K562 (cell line): ENCODE measurements around the gene PPAT. TPM values are rescaled to one million over a fixed set of nuclear protein-coding genes. Genes with fewer than 3 reads are reported as not detected.

Experiments
- ATAC-seq: fragments of 200-7000 bp; cut with Tn5 transposase; 3 replicates; pipeline ENCODE4 v1.9.1; 2020; ENCODE audit warnings: moderate library complexity
- BruUV-seq: library from RNA; stranded (reverse); fragments of 400-500 nt; replicated peaks from 2 replicates; lab custom pipeline; 2021; lab: Mats Ljungman, UMichigan
- CTCF ChIA-PET: fragments of 300-600 bp; formaldehyde crosslinking; extraction: SDS; loops from one replicate; lab custom pipeline; 2021; ENCODE audit warnings: low intra/inter-chr PET ratio; lab: Yijun Ruan, JAX
- POLR2A ChIA-PET: fragments of 300-600, 350-650 bp; sonication (Branson Sonifier 250); formaldehyde crosslinking; extraction: SDS; loops from one replicate; lab custom pipeline; 2021; ENCODE audit warnings: antibody characterized with exemption, inconsistent platforms; lab: Yijun Ruan, JAX
- DNase-seq, 4 experiments: peaks; one replicate each; pipeline versions ENCODE4 v3.0.0 to v3.0.0-alpha.2; 2011 to 2018; ENCODE audit warnings: low spot score in 3 of 4, mixed read lengths in 3 of 4; ENCODE audit errors: extremely low read depth in 1 of 4
- FAIRE-seq: peaks from 2 replicates; lab custom pipeline; 2011; peaks lifted over from hg19 to GRCh38; lab: Jason Lieb, UNC
- H2AFZ ChIP-seq: 2 replicates; pipeline ENCODE4 v1.6.0; 2011; ENCODE audit warnings: low read depth, low read length, control low read depth, inconsistent platforms
- H3K27ac ChIP-seq: fragments of 200-600 bp; 3 replicates; pipeline ENCODE4 v1.8.0; 2011; ENCODE audit warnings: low read depth, mild to moderate bottlenecking, control low read depth, inconsistent platforms, low read length, moderate library complexity, mixed read lengths; ENCODE audit errors: extremely low read depth
- H3K27me3 ChIP-seq, 2 experiments: fragments of 300-600 bp in 1 of 2; 2 replicates in 1 of 2; 3 replicates in 1 of 2; pipeline versions ENCODE4 v1.6.0 to v1.8.0; 2011; ENCODE audit warnings: inconsistent platforms in 2 of 2, low read length in 2 of 2, mild to moderate bottlenecking in 1 of 2, mixed read lengths in 1 of 2, moderate library complexity in 1 of 2; ENCODE audit not compliant: control insufficient read depth in 2 of 2, insufficient read depth in 2 of 2
- H3K36me3 ChIP-seq: fragments of 300-600 bp; 3 replicates; pipeline ENCODE4 v1.8.0; 2011; ENCODE audit warnings: mild to moderate bottlenecking, low read length, inconsistent platforms; ENCODE audit not compliant: control insufficient read depth, insufficient read depth
- H3K4me1 ChIP-seq, 2 experiments: fragments of 200-600 bp in 1 of 2; replicated peaks in 1 of 2; 2 replicates in 1 of 2; 3 replicates in 1 of 2; pipeline versions ENCODE4 v1.5.1 to v1.8.0; 2011; ENCODE audit warnings: inconsistent platforms in 2 of 2, low read length in 2 of 2, mild to moderate bottlenecking in 1 of 2, mixed read lengths in 1 of 2, moderate library complexity in 1 of 2; ENCODE audit not compliant: control insufficient read depth in 2 of 2, insufficient read depth in 2 of 2
- H3K4me2 ChIP-seq: 2 replicates; pipeline ENCODE4 v1.6.1; 2011; ENCODE audit warnings: low read length, control low read depth, inconsistent platforms, mixed read lengths; ENCODE audit not compliant: insufficient read depth
- H3K4me3 ChIP-seq: fragments of 200-600 bp; sonication (generic), shearing (Covaris generic); 2 replicates; pipeline ENCODE4 v1.5.1; 2016; ENCODE audit warnings: control low read depth, inconsistent platforms
- H3K79me2 ChIP-seq: fragments of 200-600 bp; 3 replicates; pipeline ENCODE4 v1.8.0; 2011; ENCODE audit warnings: low read length, inconsistent platforms; ENCODE audit not compliant: control insufficient read depth, insufficient read depth
- H3K9ac ChIP-seq, 2 experiments: 2 replicates each; pipeline versions ENCODE4 v1.6.0 to v1.6.1; 2011; ENCODE audit warnings: low read depth in 2 of 2, low read length in 2 of 2, control low read depth in 1 of 2, inconsistent platforms in 1 of 2, mild to moderate bottlenecking in 1 of 2, mixed read lengths in 1 of 2; ENCODE audit not compliant: insufficient read depth in 1 of 2
- H3K9me1 ChIP-seq: one replicate; pipeline ENCODE4 v1.6.0; 2011; ENCODE audit warnings: inconsistent platforms, mild to moderate bottlenecking, low read length, moderate library complexity; ENCODE audit not compliant: control insufficient read depth, insufficient read depth
- H3K9me3 ChIP-seq: replicated peaks from 2 replicates; pipeline ENCODE4 v1.5.1; 2011; ENCODE audit warnings: low read depth, low read length, inconsistent platforms; ENCODE audit not compliant: control insufficient read depth, insufficient read depth
- H4K20me1 ChIP-seq: replicated peaks from 2 replicates; pipeline ENCODE4 v1.6.1; 2011; ENCODE audit warnings: low read length, inconsistent platforms, mixed read lengths; ENCODE audit not compliant: control insufficient read depth, insufficient read depth
- BDP1 ChIP-seq: IDR thresholded peaks from 3 replicates; pipeline ENCODE4 v1.6.1; 2011; ENCODE audit not compliant: insufficient read length, insufficient read depth
- CCNT2 ChIP-seq: IDR thresholded peaks from 2 replicates; pipeline ENCODE4 v1.6.1; 2011; ENCODE audit warnings: borderline replicate concordance, low read depth, mild to moderate bottlenecking, moderate library complexity, mixed read lengths, low read length; ENCODE audit not compliant: insufficient read length; ENCODE audit errors: extremely low read depth
- CEBPZ ChIP-seq: fragments of 150-350 bp; IDR thresholded peaks from 2 replicates; pipeline ENCODE4 v1.6.1; 2014; ENCODE audit warnings: low read depth, mild to moderate bottlenecking, low read length, borderline replicate concordance
- EP300 ChIP-seq: IDR thresholded peaks from 2 replicates; pipeline ENCODE4 v1.6.1; 2012; ENCODE audit warnings: low read length, improper control_type of control experiment
- FOXM1 ChIP-seq, 2 experiments: fragments of 450-650 bp in 1 of 2; sonication (generic) in 1 of 2; formaldehyde crosslinking in 1 of 2; IDR thresholded peaks; 2 replicates each; pipeline versions ENCODE4 v1.6.1 to v1.9.0; 2017 to 2022; ENCODE audit warnings: low read depth in 2 of 2, mild to moderate bottlenecking in 2 of 2, missing genetic modification reagents in 1 of 2, moderate library complexity in 1 of 2
- MTA2 ChIP-seq: fragments of 450-650 bp; IDR thresholded peaks from 2 replicates; pipeline ENCODE4 v1.6.1; 2016; ENCODE audit warnings: low read depth
- NBN ChIP-seq: fragments of 450-650 bp; IDR thresholded peaks from 2 replicates; pipeline ENCODE4 v1.6.1; 2016; ENCODE audit warnings: low read depth, mild to moderate bottlenecking
- NR2C2 ChIP-seq, 2 experiments: fragments of 200-800 bp in 1 of 2; sonication (Bioruptor generic) in 1 of 2; sonication (generic) in 1 of 2; formaldehyde crosslinking in 1 of 2; IDR thresholded peaks; 2 replicates each; pipeline versions ENCODE4 v1.6.1 to v1.8.0; 2016 to 2022; ENCODE audit warnings: mild to moderate bottlenecking in 1 of 2, missing compliant biosample characterization in 1 of 2, missing genetic modification characterization in 1 of 2, missing genetic modification reagents in 1 of 2
- NR4A1 ChIP-seq, 2 experiments: fragments of 250-450 bp in 1 of 2; fragments of 450-650 bp in 1 of 2; sonication (Bioruptor Pico) in 1 of 2; IDR thresholded peaks; 2 replicates each; pipeline versions ENCODE4 v1.4.0 to v1.6.1; 2016 to 2020; ENCODE audit warnings: mild to moderate bottlenecking in 2 of 2, missing compliant biosample characterization in 1 of 2, missing genetic modification characterization in 1 of 2, moderate library complexity in 1 of 2
- PCBP2 ChIP-seq: fragments of 200-400 bp; formaldehyde crosslinking; IDR thresholded peaks from 2 replicates; pipeline ENCODE4 v1.6.1; 2018; ENCODE audit warnings: low read length, low read depth, mild to moderate bottlenecking, moderate library complexity; ENCODE audit not compliant: poor library complexity, severe bottlenecking
- RFX7 ChIP-seq: fragments of 250-450 bp; sonication (Bioruptor Pico); IDR thresholded peaks from 2 replicates; pipeline ENCODE4 v1.5.1; 2021; ENCODE audit warnings: mild to moderate bottlenecking
- ZEB2 ChIP-seq: fragments of 450-650 bp; IDR thresholded peaks from 2 replicates; pipeline ENCODE4 v1.6.1; 2016
- ZNF277 ChIP-seq: fragments of 250-450 bp; sonication (Bioruptor Pico); IDR thresholded peaks from 2 replicates; pipeline ENCODE4 v1.8.0; 2022; ENCODE audit warnings: inconsistent platforms, mild to moderate bottlenecking, moderate library complexity, borderline replicate concordance
- WGBS: fragments of 100-300 bp; shearing (Covaris generic); methylation state at CpG from one replicate; pipeline ENCODE4 v1.1.6; 2016; ENCODE audit warnings: low coverage, mixed read lengths; ENCODE audit not compliant: insufficient coverage; ENCODE audit errors: missing lambda C conversion rate; 5-methylcytosine and 5-hydroxymethylcytosine counted together
- in situ Hi-C: fragments of 300-500 bp; cut with MboI; formaldehyde crosslinking; loops from 4 replicates; pipeline ENCODE4 v1.15.0; 2018; ENCODE audit warnings: inconsistent platforms, mixed read lengths
- intact Hi-C: fragments of 100-400 bp; cut with micrococcal nuclease; formaldehyde crosslinking; loops from 2 replicates; pipeline ENCODE4 v1.14.2; 2022
- polyA plus RNA-seq, 8 experiments: library from polyadenylated mRNA; depleted of rRNA in 4 of 8; stranded (reverse) in 5 of 8; unstranded in 3 of 8; fragments of >200 nt; fragmentation: Nextera tagmentation in 2 of 8; fragmentation: Illumina TruSeq in 1 of 8; extraction: Ambion mirVana in 2 of 8; extraction: Trizol in 1 of 8; gene quantifications; 2 replicates each; pipeline versions ENCODE4 v1.2.1 to v1.2.3, GENCODE V29; 2011 to 2014; ENCODE audit warnings: inconsistent platforms in 1 of 8, missing spikeins in 1 of 8
- total RNA-seq, 7 experiments: library from RNA; depleted of rRNA in 6 of 7; stranded (reverse); fragments of >200 nt in 6 of 7; fragmentation: Illumina TruSeq in 2 of 7; extraction: Trizol in 2 of 7; gene quantifications; 2 replicates each; pipeline versions ENCODE4 v1.2.1 to v1.2.3, GENCODE V29; 2011 to 2021; ENCODE audit warnings: low replicate concordance in 1 of 7

PPAT gene
- total and polyA plus RNA-seq, 9 of the 15 experiments (the other 6 are each of a cell fraction or from before 2014, with no cell fraction given): 36.2 to 75.8 (median 55.5) TPM

GRCh38 chr4:56389558-56389957 is 45.9 kb downstream of the PPAT start:
- POLR2A ChIA-PET: interaction anchor here (0.9 to 1.3 kb wide), 4 partner anchors 21 to 46 kb away, joined by 3 to 4 read pairs (median 4); partner anchors contain the start of genes PAICS and PPAT
- no peak for TF ChIP-seq NR2C2 (CRISPR knock-in tag; IDR thresholded peaks at IDR 0.05)
- TF ChIP-seq NR2C2 (tag; IDR thresholded peaks at IDR 0.05): no peak
- TF ChIP-seq ZNF277 (CRISPR knock-in tag): no peak
- peak; percentile 43; the same call in 1 of the 2 replicates for TF ChIP-seq NBN
- no peak for TF ChIP-seq NR4A1 (CRISPR knock-in tag; IDR thresholded peaks at IDR 0.05)
- TF ChIP-seq NR4A1 (tag; IDR thresholded peaks at IDR 0.05): no peak
- TF ChIP-seq EP300: peak; percentile 85
- TF ChIP-seq MTA2: peak; percentile 86
- TF ChIP-seq CCNT2: peak; percentile 39
- no peak for TF ChIP-seq CEBPZ
- TF ChIP-seq PCBP2: no peak
- TF ChIP-seq BDP1: no peak
- no peak for TF ChIP-seq RFX7 (CRISPR knock-in tag)
- TF ChIP-seq FOXM1 (IDR thresholded peaks at IDR 0.05; ENCODE audit: low read depth): peak; percentile 49; the same call in 1 of the 2 replicates
- TF ChIP-seq FOXM1 (CRISPR knock-in tag; IDR thresholded peaks at IDR 0.05; ENCODE audit: low read depth): no peak
- TF ChIP-seq ZEB2: peak; percentile 96

More at GRCh38 chr4:56389558-56389957, 45.9 kb downstream of the PPAT start:
- Histone ChIP-seq H3K79me2 (peaks cover 56% of the 10 kb centered on the region), H4K20me1 (no peaks in the 10 kb centered on the region), H3K27me3 (no peaks in the 10 kb centered on the region), H3K9me3 (no peaks in the 10 kb centered on the region), H3K4me3 (peak overlapping the region; percentile 61; the same call in 1 of the 2 replicates), H3K9ac (peak overlapping the region in 1 of 2 experiments; percentile 92; a peak in 2 of 4 replicates), H3K36me3 (peaks cover 26% of the 10 kb centered on the region), H3K4me2 (peak overlapping the region; percentile 87), H2AFZ (no peak overlapping the region), H3K4me1 (peaks cover 3 to 17% of the 10 kb centered on the region in 2 experiments; a peak in 2 of 5 replicates), H3K27ac (peak overlapping the region; percentile 89), H3K9me1 (no peaks in the 10 kb centered on the region)
- intact Hi-C loops (loop anchor here (2.0 to 10.0 kb wide), 4 partner anchors 45 to 445 kb away; partner anchors contain the start of genes CEP135, PPAT and SRP72), in situ Hi-C loops (no loop called here)
- CTCF ChIA-PET: no interaction called here
- peak; percentile 70 to 85 (median 76) for DNase-seq
- WGBS: 0% methylated on average over 1 of the region's 1 CpG
- FAIRE-seq: peak; percentile 85
- BruUV-seq: no TSS peak
- peak; percentile 61 for ATAC-seq
